Measurements from ENCODE around the gene TSTD1. TPM values are rescaled to one million over a fixed set of nuclear protein-coding genes. Genes with fewer than 3 reads are reported as not detected.

TSTD1 gene
- total RNA-seq, 1 experiment from 2014 or later = 67.6 TPM

DNA sequence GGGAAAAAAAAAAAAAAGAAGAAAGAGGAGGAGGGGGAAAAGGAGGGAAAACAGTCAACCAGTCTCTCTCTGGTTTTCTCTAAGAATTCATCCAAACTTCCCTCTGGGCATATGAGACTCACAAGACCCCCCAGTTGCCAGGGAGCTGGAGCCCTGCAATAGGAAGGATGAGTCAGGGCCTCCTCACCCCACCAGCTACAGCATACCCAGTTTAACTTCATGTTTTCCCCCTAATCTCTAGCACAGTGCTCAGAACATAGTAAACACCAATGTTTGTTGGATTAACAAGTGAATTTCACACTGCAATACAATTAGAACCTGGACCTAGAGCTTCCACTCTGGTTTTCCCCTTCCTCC, 25.7 kb downstream of the TSTD1 start:
- peak overlapping the region; percentile 95 for H3K27ac Mint-ChIP-seq (ENCODE audit: unreplicated experiment)
- CTCF ChIA-PET = interaction anchor here (0.6 to 1.6 kb wide), 4 partner anchors 15 to 84 kb away, joined by 5 to 10 read pairs (median 8); no protein-coding TSS in a partner anchor
- DNase-seq = no peak
- H3K27me3 Mint-ChIP-seq (ENCODE audit: unreplicated experiment) = no peaks in the 10 kb centered on the region
- intact Hi-C loops (cut with micrococcal nuclease; ENCODE audit: unreplicated experiment) = loop anchor here (2.0 kb wide), 1 partner anchor 32 kb away; the partner anchor contains the start of gene USF1
- TF ChIP-seq, protein P1, sequence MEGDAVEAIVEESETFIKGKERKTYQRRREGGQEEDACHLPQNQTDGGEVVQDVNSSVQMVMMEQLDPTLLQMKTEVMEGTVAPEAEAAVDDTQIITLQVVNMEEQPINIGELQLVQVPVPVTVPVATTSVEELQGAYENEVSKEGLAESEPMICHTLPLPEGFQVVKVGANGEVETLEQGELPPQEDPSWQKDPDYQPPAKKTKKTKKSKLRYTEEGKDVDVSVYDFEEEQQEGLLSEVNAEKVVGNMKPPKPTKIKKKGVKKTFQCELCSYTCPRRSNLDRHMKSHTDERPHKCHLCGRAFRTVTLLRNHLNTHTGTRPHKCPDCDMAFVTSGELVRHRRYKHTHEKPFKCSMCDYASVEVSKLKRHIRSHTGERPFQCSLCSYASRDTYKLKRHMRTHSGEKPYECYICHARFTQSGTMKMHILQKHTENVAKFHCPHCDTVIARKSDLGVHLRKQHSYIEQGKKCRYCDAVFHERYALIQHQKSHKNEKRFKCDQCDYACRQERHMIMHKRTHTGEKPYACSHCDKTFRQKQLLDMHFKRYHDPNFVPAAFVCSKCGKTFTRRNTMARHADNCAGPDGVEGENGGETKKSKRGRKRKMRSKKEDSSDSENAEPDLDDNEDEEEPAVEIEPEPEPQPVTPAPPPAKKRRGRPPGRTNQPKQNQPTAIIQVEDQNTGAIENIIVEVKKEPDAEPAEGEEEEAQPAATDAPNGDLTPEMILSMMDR (IDR thresholded peaks at IDR 0.05; ENCODE audit: unreplicated experiment) = no peak
- no TSS peak for BruUV-seq (replicated peaks)
- peaks cover 51% of the 10 kb centered on the region for H3K36me3 Mint-ChIP-seq (ENCODE audit: insufficient read depth, unreplicated experiment)
- no peaks in the 10 kb centered on the region for H3K9me3 Mint-ChIP-seq (ENCODE audit: low read depth, unreplicated experiment)
- H3K4me3 Mint-ChIP-seq (ENCODE audit: low read depth, unreplicated experiment) = peak overlapping the region; percentile 44
- H3K4me1 Mint-ChIP-seq (ENCODE audit: low read depth, unreplicated experiment) = peaks cover 59% of the 10 kb centered on the region

DNA sequence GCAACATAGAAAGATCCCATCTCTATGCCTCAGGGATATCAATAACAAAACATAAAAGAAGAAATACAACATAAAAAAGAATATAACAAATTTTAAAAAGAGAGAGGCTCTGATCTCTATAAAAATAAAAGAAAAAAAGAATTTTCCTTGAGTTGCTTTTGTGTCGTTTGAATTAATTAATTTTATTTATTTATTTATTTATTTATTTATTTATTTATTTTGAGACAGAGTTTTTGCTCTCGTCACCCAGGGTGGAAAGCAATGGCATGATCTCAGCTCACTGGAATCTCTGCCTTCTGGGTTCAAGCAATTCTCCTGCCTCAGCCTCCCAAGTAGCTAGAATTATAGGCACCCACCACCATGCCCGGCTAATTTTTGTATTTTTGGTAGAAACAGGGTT, 26.3 kb downstream of the TSTD1 start:
- intact Hi-C loops (cut with micrococcal nuclease; ENCODE audit: unreplicated experiment) = loop anchor here (2.0 kb wide), 1 partner anchor 32 kb away; the partner anchor contains the start of gene USF1
- BruUV-seq (replicated peaks) = no TSS peak
- Mint-ChIP-seq H3K4me3 (ENCODE audit: low read depth, unreplicated experiment) (no peak overlapping the region), H3K4me1 (ENCODE audit: low read depth, unreplicated experiment) (peaks cover 59% of the 10 kb centered on the region), H3K9me3 (ENCODE audit: low read depth, unreplicated experiment) (no peaks in the 10 kb centered on the region), H3K36me3 (ENCODE audit: insufficient read depth, unreplicated experiment) (peaks cover 52% of the 10 kb centered on the region), H3K27ac (ENCODE audit: unreplicated experiment) (peak overlapping the region; percentile 8), H3K27me3 (ENCODE audit: unreplicated experiment) (no peaks in the 10 kb centered on the region)
- CTCF ChIA-PET = interaction anchor here (0.7 kb wide), 1 partner anchor 15 kb away, joined by 3 read pairs; no protein-coding TSS in a partner anchor
- no peak for DNase-seq
- TF ChIP-seq, protein P1 (IDR thresholded peaks at IDR 0.05; ENCODE audit: unreplicated experiment) = no peak

DNA sequence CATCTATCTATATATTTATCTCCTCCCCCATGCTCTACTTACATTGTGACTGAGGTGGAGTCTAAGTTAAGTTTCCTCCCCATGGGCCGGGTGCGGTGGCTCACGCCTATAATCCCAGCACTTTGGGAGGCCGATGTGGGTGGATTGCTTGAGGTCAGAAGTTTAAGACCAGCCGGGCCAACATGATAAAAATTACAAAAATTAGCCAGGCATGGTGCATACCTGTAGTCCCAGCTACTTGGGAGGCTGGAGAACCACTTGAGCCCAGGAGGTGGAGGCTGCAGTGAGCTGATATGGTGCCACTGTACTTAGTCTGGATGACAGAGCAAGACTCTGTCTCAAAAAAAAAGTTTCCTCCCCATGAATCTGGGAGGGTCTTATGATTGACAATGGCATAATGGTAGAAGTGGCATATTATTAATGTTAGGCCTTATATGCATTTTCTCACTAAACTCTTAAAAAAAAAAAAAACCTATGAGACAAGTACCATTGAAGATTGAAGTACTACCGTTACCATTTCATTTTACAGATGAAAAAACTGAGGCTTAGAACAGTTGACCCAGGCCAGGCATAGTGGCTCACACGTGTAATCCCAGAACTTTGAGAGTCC, 29.1 kb downstream of the TSTD1 start:
- DNase-seq = no peak
- H3K9me3 Mint-ChIP-seq (ENCODE audit: low read depth, unreplicated experiment) = no peaks in the 10 kb centered on the region
- intact Hi-C loops (cut with micrococcal nuclease; ENCODE audit: unreplicated experiment) = no loop called here
- TF ChIP-seq, protein P1 (IDR thresholded peaks at IDR 0.05; ENCODE audit: unreplicated experiment) = no peak
- H3K27me3 Mint-ChIP-seq (ENCODE audit: unreplicated experiment) = no peaks in the 10 kb centered on the region
- H3K4me3 Mint-ChIP-seq (ENCODE audit: low read depth, unreplicated experiment) = no peak overlapping the region
- peaks cover 61% of the 10 kb centered on the region for H3K36me3 Mint-ChIP-seq (ENCODE audit: insufficient read depth, unreplicated experiment)
- no peak overlapping the region for H3K27ac Mint-ChIP-seq (ENCODE audit: unreplicated experiment)
- H3K4me1 Mint-ChIP-seq (ENCODE audit: low read depth, unreplicated experiment) = peaks cover 56% of the 10 kb centered on the region
- no TSS peak for BruUV-seq (replicated peaks)
- CTCF ChIA-PET = interaction anchor here (0.9 kb wide), 1 partner anchor 12 kb away, joined by 4 read pairs; the partner anchor contains the start of gene F11R

DNA sequence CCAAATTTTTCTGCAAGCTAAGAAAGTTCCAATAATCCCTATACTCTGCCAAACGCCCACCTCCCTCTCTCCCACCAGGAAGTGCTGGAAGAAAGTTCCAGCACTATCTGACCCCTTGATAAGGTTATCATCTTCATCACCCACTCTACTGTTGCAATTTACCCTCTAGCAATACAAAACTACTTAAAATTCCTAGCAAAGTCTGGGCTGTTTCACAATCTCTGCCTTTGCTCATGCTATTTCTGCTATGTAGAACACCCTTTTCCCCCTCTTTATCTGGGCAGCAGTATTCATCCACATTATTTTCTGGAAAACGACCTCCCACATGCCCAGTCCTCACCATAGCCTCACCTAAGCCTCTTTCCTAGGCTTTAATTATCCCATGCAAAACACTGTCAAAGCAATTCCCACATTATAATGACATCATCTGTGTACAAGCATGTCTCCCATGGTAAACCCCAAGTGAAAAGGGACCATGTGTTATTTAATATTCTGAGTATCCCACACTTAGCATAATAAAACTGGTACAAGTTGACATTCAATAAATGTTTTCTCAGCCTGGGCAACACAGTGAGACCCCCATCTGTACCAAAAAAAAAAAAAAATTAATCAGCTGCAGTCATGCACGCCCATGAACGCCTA, 29.8 kb downstream of the TSTD1 start:
- H3K4me1 Mint-ChIP-seq (ENCODE audit: low read depth, unreplicated experiment) = peaks cover 51% of the 10 kb centered on the region
- CTCF ChIA-PET = interaction anchor here (0.9 to 1.3 kb wide), 2 partner anchors 12 kb away, joined by 3 to 4 read pairs; partner anchors contain the start of gene F11R
- BruUV-seq (replicated peaks) = no TSS peak
- H3K27ac Mint-ChIP-seq (ENCODE audit: unreplicated experiment) = peak overlapping the region; percentile 38
- TF ChIP-seq, protein P1 (IDR thresholded peaks at IDR 0.05; ENCODE audit: unreplicated experiment) = no peak
- H3K4me3 Mint-ChIP-seq (ENCODE audit: low read depth, unreplicated experiment) = no peak overlapping the region
- no peaks in the 10 kb centered on the region for H3K27me3 Mint-ChIP-seq (ENCODE audit: unreplicated experiment)
- no peak for DNase-seq
- H3K36me3 Mint-ChIP-seq (ENCODE audit: insufficient read depth, unreplicated experiment) = peaks cover 54% of the 10 kb centered on the region
- H3K9me3 Mint-ChIP-seq (ENCODE audit: low read depth, unreplicated experiment) = no peaks in the 10 kb centered on the region
- intact Hi-C loops (cut with micrococcal nuclease; ENCODE audit: unreplicated experiment) = no loop called here

All from Calu3 (cell line).